K562 (cell line): Measurements from ENCODE around the gene R3HDM2. TPM values are rescaled to one million over a fixed set of nuclear protein-coding genes. Genes with fewer than 3 reads are reported as not detected.

ENCODE experiments used
- AFF1 ChIP-seq, 2 experiments: fragments of 450-650 bp; IDR thresholded peaks; 2 replicates each; pipeline ENCODE4 v1.6.1; 2018; ENCODE audit warnings: mild to moderate bottlenecking in 2 of 2, low read depth in 1 of 2; ENCODE audit not compliant: partially characterized antibody in 2 of 2
- MLX ChIP-seq, 2 experiments: fragments of 450-650 bp in 1 of 2; sonication (generic) in 1 of 2; formaldehyde crosslinking; conservative IDR thresholded peaks; 2 replicates each; pipeline versions ENCODE4 v1.4.0 to v1.8.1; 2020 to 2022; ENCODE audit warnings: mild to moderate bottlenecking in 1 of 2, missing genetic modification reagents in 1 of 2
- SFPQ ChIP-seq: fragments of 200-400 bp; formaldehyde crosslinking; IDR thresholded peaks from 2 replicates; pipeline ENCODE4 v1.6.1; 2017; ENCODE audit warnings: mild to moderate bottlenecking, low read depth, low read length, moderate library complexity
- SIRT6 ChIP-seq: IDR thresholded peaks from one replicate; pipeline ENCODE4 v1.6.1; 2012; ENCODE audit warnings: low read depth, mild to moderate bottlenecking, control low read depth, inconsistent platforms, low read length, moderate library complexity
- SRSF3 ChIP-seq: fragments of 200-400 bp; formaldehyde crosslinking; IDR thresholded peaks from 2 replicates; pipeline ENCODE4 v1.6.1; 2016; ENCODE audit warnings: mild to moderate bottlenecking, low read length, moderate library complexity; ENCODE audit not compliant: insufficient read depth
- TAL1 ChIP-seq: fragments of 450-650 bp; IDR thresholded peaks from 2 replicates; pipeline ENCODE4 v1.6.1; 2016; ENCODE audit warnings: mild to moderate bottlenecking
- THAP12 ChIP-seq: fragments of 250-450 bp; sonication (Bioruptor Pico); IDR thresholded peaks from 2 replicates; pipeline ENCODE4 v1.9.0; 2021; ENCODE audit warnings: mild to moderate bottlenecking, inconsistent platforms
- THAP7 ChIP-seq: fragments of 250-450 bp; sonication (Bioruptor Pico); IDR thresholded peaks from 2 replicates; pipeline ENCODE4 v1.5.0; 2021
- U2AF2 ChIP-seq: fragments of 200-400 bp; formaldehyde crosslinking; optimal IDR thresholded peaks from 2 replicates; pipeline ENCODE3; 2017; ENCODE audit warnings: low read depth, mild to moderate bottlenecking, low read length
- ZC3H8 ChIP-seq: fragments of 450-650 bp; IDR thresholded peaks from 2 replicates; pipeline ENCODE4 v1.6.1; 2017
- ZNF324 ChIP-seq: fragments of 250-450 bp; sonication (Bioruptor Pico); IDR thresholded peaks from 2 replicates; pipeline ENCODE4 v1.4.0; 2020; ENCODE audit warnings: mild to moderate bottlenecking
- ZNF584 ChIP-seq: fragments of 200-800 bp; sonication (Bioruptor generic); IDR thresholded peaks from 2 replicates; pipeline ENCODE4 v1.6.1; 2016; ENCODE audit warnings: low read depth, mild to moderate bottlenecking, missing genetic modification characterization, missing compliant biosample characterization
- ZNF740 ChIP-seq, 3 experiments: fragments of 200-800 bp in 1 of 3; sonication (Bioruptor generic) in 1 of 3; sonication (generic) in 1 of 3; formaldehyde crosslinking in 1 of 3; IDR thresholded peaks; 2 replicates each; pipeline versions ENCODE4 v1.6.1 to v1.8.0; 2016 to 2022; ENCODE audit warnings: mild to moderate bottlenecking in 2 of 3, missing compliant biosample characterization in 2 of 3, missing genetic modification characterization in 2 of 3, missing genetic modification reagents in 1 of 3
- polyA plus RNA-seq, 8 experiments: library from polyadenylated mRNA; depleted of rRNA in 4 of 8; stranded (reverse) in 5 of 8; unstranded in 3 of 8; fragments of >200 nt; fragmentation: Nextera tagmentation in 2 of 8; fragmentation: Illumina TruSeq in 1 of 8; extraction: Ambion mirVana in 2 of 8; extraction: Trizol in 1 of 8; gene quantifications; 2 replicates each; pipeline versions ENCODE4 v1.2.1 to v1.2.3, GENCODE V29; 2011 to 2014; ENCODE audit warnings: inconsistent platforms in 1 of 8, missing spikeins in 1 of 8
- total RNA-seq, 7 experiments: library from RNA; depleted of rRNA in 6 of 7; stranded (reverse); fragments of >200 nt in 6 of 7; fragmentation: Illumina TruSeq in 2 of 7; extraction: Trizol in 2 of 7; gene quantifications; 2 replicates each; pipeline versions ENCODE4 v1.2.1 to v1.2.3, GENCODE V29; 2011 to 2021; ENCODE audit warnings: low replicate concordance in 1 of 7

R3HDM2 gene
- total and polyA plus RNA-seq, 9 of the 15 experiments (the other 6 are each of a cell fraction or from before 2014, with no cell fraction given): 3.3 to 18.8 (median 9.0) TPM

- no peak for TF ChIP-seq SFPQ
- 0 out of 2 replicates have a peak, but pooled peaks have one; percentile 59 for TF ChIP-seq ZNF584 (CRISPR knock-in tag)
- peak in 1 of 2 experiments; percentile 18 for TF ChIP-seq AFF1 (IDR thresholded peaks at IDR 0.05; ENCODE audit: low read depth in 1 of 2, partially characterized antibody in 2 of 2)
- TF ChIP-seq THAP7: no peak
- TF ChIP-seq MLX (CRISPR knock-in tag; conservative IDR thresholded peaks at IDR 0.05): no peak
- no peak for TF ChIP-seq ZNF324 (CRISPR knock-in tag)
- no peak for TF ChIP-seq ZNF740 (CRISPR knock-in tag; IDR thresholded peaks at IDR 0.05)
- no peak for TF ChIP-seq ZNF740 (tag; IDR thresholded peaks at IDR 0.05)
- no peak for TF ChIP-seq SRSF3
- TF ChIP-seq TAL1: no peak
- TF ChIP-seq U2AF2: no peak
- TF ChIP-seq ZC3H8: no peak
- TF ChIP-seq SIRT6: no peak
- TF ChIP-seq THAP12 (CRISPR knock-in tag): no peak
- TF ChIP-seq, all 486 proteins: peak for 85
Observed at GRCh38 chr12:57280211-57281062, 150.4 kb downstream of the R3HDM2 start (continued).
